ENCODE data around the gene DNMT3B. TPM values are rescaled to one million over a fixed set of nuclear protein-coding genes. Genes with fewer than 3 reads are reported as not detected.
"Not testable (repeated sequence)": the region's sequence is repeated elsewhere in the genome, so short reads cannot be mapped to it uniquely, and the experiment has no call there.

The DNMT3B gene
- polyA plus RNA-seq, 1 donor (not counting 4 experiments of a cell fraction or from before 2014, with no cell fraction given), result 1.1 TPM

DNA sequence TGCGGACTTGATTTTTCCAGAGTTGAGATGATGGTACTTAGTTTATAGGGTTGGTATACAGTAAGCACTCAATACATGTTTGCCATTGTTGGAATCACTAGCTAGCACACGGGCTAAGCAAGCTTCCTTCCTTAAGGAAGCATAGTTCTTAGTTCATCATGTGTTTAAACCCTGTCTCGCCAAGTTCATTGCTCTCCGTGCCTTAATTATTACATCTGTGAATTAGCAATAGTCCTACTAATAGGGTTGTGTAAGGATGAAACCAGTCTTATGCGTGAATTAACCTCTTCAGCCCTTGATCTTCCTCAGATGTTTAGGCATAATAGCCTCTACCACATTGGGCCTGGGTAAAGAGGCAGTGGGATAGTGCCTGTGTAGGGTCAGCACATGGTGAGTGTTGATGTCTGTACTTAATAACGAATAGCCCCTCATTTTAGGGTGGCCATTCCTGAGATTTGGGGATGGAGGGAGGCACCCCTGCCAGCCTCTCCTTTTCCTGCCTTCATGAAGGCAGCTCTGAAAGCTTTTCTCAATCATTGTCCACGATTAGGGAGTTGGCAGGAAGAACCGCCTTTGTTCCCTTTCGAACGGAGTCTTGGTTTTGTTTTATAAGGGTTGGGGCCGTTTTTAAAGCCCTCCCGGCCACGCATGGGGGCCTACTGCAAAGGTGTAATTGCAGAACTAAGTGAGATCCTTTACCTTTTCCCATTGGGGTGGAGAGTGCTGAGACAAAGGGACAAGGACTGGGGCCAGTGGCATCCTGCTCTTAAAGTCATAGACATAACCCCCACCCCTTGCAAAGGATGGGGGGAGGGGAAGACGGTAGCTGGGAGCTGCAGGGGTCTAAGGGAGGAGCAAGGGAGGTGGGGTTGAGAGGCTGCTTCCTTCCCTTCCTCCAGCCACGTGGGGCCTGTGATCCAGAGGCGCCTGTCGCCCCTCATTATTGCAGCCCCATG lies 2.1 kb downstream of the DNMT3B start:
- TF ChIP-seq EZH2 (IDR thresholded peaks at IDR 0.05; ENCODE audit: low read length), result no peak
- TF ChIP-seq, protein P1, sequence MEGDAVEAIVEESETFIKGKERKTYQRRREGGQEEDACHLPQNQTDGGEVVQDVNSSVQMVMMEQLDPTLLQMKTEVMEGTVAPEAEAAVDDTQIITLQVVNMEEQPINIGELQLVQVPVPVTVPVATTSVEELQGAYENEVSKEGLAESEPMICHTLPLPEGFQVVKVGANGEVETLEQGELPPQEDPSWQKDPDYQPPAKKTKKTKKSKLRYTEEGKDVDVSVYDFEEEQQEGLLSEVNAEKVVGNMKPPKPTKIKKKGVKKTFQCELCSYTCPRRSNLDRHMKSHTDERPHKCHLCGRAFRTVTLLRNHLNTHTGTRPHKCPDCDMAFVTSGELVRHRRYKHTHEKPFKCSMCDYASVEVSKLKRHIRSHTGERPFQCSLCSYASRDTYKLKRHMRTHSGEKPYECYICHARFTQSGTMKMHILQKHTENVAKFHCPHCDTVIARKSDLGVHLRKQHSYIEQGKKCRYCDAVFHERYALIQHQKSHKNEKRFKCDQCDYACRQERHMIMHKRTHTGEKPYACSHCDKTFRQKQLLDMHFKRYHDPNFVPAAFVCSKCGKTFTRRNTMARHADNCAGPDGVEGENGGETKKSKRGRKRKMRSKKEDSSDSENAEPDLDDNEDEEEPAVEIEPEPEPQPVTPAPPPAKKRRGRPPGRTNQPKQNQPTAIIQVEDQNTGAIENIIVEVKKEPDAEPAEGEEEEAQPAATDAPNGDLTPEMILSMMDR (optimal IDR thresholded peaks at IDR 0.05 in 1 of 3, IDR thresholded peaks at IDR 0.05 in 1 of 3, conservative IDR thresholded peaks at IDR 0.05 in 1 of 3; ENCODE audit: extremely low read depth in 1 of 3, insufficient read depth in 2 of 3, low read length in 3 of 3), result no peak
- dilution Hi-C loops (cut with MboI; ENCODE audit: extremely low pct_ligation_motif_present, low sequenced_read_pairs), result no loop called here
- Histone ChIP-seq H3K79me2 (ENCODE audit: control insufficient read depth, insufficient read depth, low read length) (no peaks in the 10 kb centered on the region), H3K9ac (ENCODE audit: control insufficient read depth, extremely low read depth, insufficient read depth, low read length) (no peak overlapping the region), H3K27me3 (ENCODE audit: control insufficient read depth, extremely low read depth, insufficient read depth, low read length) (no peaks in the 10 kb centered on the region), H3K9me3 (ENCODE audit: control insufficient read depth, low read depth, low read length) (no peaks in the 10 kb centered on the region), H2AFZ (ENCODE audit: control insufficient read depth, low read length) (no peak overlapping the region), H3K4me1 (ENCODE audit: control insufficient read depth, extremely low read depth, insufficient read depth, low read length) (peaks cover 3% of the 10 kb centered on the region), H3K36me3 (ENCODE audit: control insufficient read depth in 2 of 2, extremely low read depth in 1 of 2, insufficient read depth in 2 of 2, low read length in 2 of 2) (no peaks in the 10 kb centered on the region), H3K9me1 (ENCODE audit: control insufficient read depth, extremely low read depth, insufficient read depth, low read length) (no peaks in the 10 kb centered on the region), H4K20me1 (ENCODE audit: control insufficient read depth, extremely low read depth, insufficient read depth, low read length) (no peaks in the 10 kb centered on the region), H3K4me2 (ENCODE audit: control insufficient read depth, extremely low read depth, insufficient read depth, low read depth, low read length) (no peak overlapping the region), H3K4me3 (ENCODE audit: control insufficient read depth in 2 of 3, extremely low read depth in 1 of 3, insufficient read depth in 2 of 3, low read depth in 1 of 3, low read length in 3 of 3) (no peak overlapping the region), H3K27ac (ENCODE audit: control insufficient read depth, insufficient read depth, low read length) (no peak overlapping the region)
- FAIRE-seq (no peak), DNase-seq (ENCODE audit: low read depth, low spot score) (no peak)

DNA sequence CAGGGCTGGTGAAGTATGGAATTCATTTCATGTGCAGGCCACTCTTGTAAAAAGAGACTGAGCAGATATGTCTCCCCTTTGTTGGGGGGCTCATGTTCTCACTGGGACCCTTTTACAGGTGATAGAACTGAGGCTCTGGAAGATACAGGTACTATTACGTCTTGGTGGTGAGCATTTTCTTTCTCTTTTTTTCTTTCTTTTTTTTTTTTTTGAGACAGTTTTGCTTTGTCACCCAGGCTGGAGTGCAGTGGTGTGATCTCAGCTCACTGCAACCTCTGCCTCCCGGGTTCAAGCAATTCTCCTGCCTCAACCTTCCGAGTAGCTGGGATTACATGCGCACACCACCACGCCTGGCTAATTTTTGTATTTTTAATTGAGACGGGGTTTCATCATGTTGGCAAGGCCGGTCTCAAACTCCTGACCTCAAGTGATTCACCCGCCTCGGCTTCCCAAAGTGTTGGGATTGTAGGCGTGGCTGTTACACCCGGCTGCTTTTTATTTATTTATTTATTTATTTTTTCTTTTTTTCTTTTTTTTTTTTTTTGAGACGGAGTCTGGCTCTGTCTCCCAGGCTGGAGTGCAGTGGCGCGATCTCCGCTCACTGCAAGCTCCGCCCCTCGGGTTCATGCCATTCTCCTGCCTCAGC lies 3.2 kb downstream of the DNMT3B start:
- H2AFZ ChIP-seq (ENCODE audit: control insufficient read depth, low read length); dilution Hi-C loops (cut with MboI; ENCODE audit: extremely low pct_ligation_motif_present, low sequenced_read_pairs); H3K9me3 ChIP-seq (ENCODE audit: control insufficient read depth, low read depth, low read length); H3K9me1 ChIP-seq (ENCODE audit: control insufficient read depth, extremely low read depth, insufficient read depth, low read length); H4K20me1 ChIP-seq (ENCODE audit: control insufficient read depth, extremely low read depth, insufficient read depth, low read length); H3K4me2 ChIP-seq (ENCODE audit: control insufficient read depth, extremely low read depth, insufficient read depth, low read depth, low read length); FAIRE-seq; H3K79me2 ChIP-seq (ENCODE audit: control insufficient read depth, insufficient read depth, low read length); H3K4me3 ChIP-seq (ENCODE audit: control insufficient read depth in 2 of 3, extremely low read depth in 1 of 3, insufficient read depth in 2 of 3, low read depth in 1 of 3, low read length in 3 of 3); H3K9ac ChIP-seq (ENCODE audit: control insufficient read depth, extremely low read depth, insufficient read depth, low read length); DNase-seq (ENCODE audit: low read depth, low spot score); H3K27me3 ChIP-seq (ENCODE audit: control insufficient read depth, extremely low read depth, insufficient read depth, low read length); H3K27ac ChIP-seq (ENCODE audit: control insufficient read depth, insufficient read depth, low read length); H3K36me3 ChIP-seq (ENCODE audit: control insufficient read depth in 2 of 2, extremely low read depth in 1 of 2, insufficient read depth in 2 of 2, low read length in 2 of 2); H3K4me1 ChIP-seq (ENCODE audit: control insufficient read depth, extremely low read depth, insufficient read depth, low read length): not testable (repeated sequence)
